Testis (tissue), 3 donors: ENCODE data around the gene ERF. TPM values are rescaled to one million over a fixed set of nuclear protein-coding genes. Genes with fewer than 3 reads are reported as not detected.

Source experiments
- DNase-seq: peaks from one replicate; pipeline ENCODE4 v3.0.0-alpha.2; 2019
- H3K27ac ChIP-seq, 2 donors: fragments of 200-600 bp; sonication (generic); one replicate each; pipeline ENCODE4 v1.5.1; 2019
- H3K27me3 ChIP-seq: fragments of 200-600 bp; sonication (generic); one replicate; pipeline ENCODE4 v1.5.1; 2019
- H3K36me3 ChIP-seq: fragments of 200-600 bp; sonication (generic); one replicate; pipeline ENCODE4 v1.5.1; 2017; ENCODE audit warnings: low read depth; ENCODE audit errors: missing control alignments
- H3K4me1 ChIP-seq: fragments of 200-600 bp; sonication (generic); one replicate; pipeline ENCODE4 v1.5.1; 2019
- H3K4me3 ChIP-seq, 2 donors: fragments of 200-600 bp; sonication (generic); one replicate each; pipeline ENCODE4 v1.5.1; 2017 to 2019
- H3K9me3 ChIP-seq: fragments of 200-600 bp; sonication (generic); one replicate; pipeline ENCODE4 v1.5.1; 2017
- POLR2A ChIP-seq: fragments of 450-650 bp; IDR thresholded peaks from one replicate; pipeline ENCODE4 v1.6.1; 2017; ENCODE audit warnings: antibody characterized with exemption, mild to moderate bottlenecking, moderate library complexity
- WGBS, 2 donors: methylation state at CpG; one replicate each; pipeline ENCODE4 v1.1.5; 2018; 5-methylcytosine and 5-hydroxymethylcytosine counted together
- intact Hi-C: fragments of 100-400 bp; cut with DNase I; formaldehyde crosslinking; loops from one replicate; pipeline ENCODE4 v1.15.1; 2023; ENCODE audit warnings: low total_unique reads
- polyA plus RNA-seq: library from polyadenylated mRNA; stranded (reverse); fragments of 350-450 nt; fragmentation: Illumina TruSeq; extraction: RNeasy Lipid Tissue Mini Kit (QIAGEN cat#74804); gene quantifications from one replicate; pipeline ENCODE4 v1.2.3, GENCODE V29; 2014; ENCODE audit warnings: low read depth, low replicate concordance; ENCODE audit not compliant: insufficient read depth
- total RNA-seq, 2 donors: library from RNA; depleted of rRNA; stranded (reverse); fragments of >200 nt; gene quantifications; one replicate each; pipeline ENCODE4 v1.2.3, GENCODE V29; 2016
- TF ChIP-seq, protein P1 (sequence below), 3 experiments: fragments of 450-650 bp in 2 of 3; fragments of 200-600 bp in 1 of 3; sonication (generic) in 1 of 3; IDR thresholded peaks; one replicate each; pipeline ENCODE4 v1.5.1; 2016 to 2019; ENCODE audit warnings: antibody characterized with exemption in 3 of 3, mild to moderate bottlenecking in 2 of 3, moderate library complexity in 1 of 3

The ERF gene
- total and polyA plus RNA-seq, 3 donors from 2014 or later: 59.6 to 120 (median 85.4) TPM

DNA sequence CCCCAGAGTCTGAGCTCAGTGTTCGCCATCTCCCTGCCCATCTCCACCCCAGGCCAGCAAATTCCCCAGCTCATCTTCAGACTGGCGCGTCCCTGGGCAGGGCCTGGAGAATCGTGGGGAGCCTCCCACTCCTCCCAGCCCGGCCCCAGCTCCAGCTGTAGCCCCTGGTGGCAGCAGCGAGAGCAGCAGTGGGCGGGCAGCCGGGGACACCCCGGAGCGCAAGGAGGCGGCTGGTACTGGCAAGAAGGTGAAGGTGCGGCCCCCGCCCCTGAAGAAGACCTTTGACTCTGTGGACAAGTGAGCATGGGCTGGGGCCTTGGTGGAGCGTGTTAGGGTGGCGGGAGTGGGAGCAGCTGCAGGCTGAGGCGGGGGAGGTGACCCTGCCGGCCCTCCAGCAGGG is 38.6 kb upstream of the ERF start:
- no peaks in the 10 kb centered on the region for H3K27me3 ChIP-seq
- H3K36me3 ChIP-seq: no peaks in the 10 kb centered on the region
- TF ChIP-seq, protein P1, sequence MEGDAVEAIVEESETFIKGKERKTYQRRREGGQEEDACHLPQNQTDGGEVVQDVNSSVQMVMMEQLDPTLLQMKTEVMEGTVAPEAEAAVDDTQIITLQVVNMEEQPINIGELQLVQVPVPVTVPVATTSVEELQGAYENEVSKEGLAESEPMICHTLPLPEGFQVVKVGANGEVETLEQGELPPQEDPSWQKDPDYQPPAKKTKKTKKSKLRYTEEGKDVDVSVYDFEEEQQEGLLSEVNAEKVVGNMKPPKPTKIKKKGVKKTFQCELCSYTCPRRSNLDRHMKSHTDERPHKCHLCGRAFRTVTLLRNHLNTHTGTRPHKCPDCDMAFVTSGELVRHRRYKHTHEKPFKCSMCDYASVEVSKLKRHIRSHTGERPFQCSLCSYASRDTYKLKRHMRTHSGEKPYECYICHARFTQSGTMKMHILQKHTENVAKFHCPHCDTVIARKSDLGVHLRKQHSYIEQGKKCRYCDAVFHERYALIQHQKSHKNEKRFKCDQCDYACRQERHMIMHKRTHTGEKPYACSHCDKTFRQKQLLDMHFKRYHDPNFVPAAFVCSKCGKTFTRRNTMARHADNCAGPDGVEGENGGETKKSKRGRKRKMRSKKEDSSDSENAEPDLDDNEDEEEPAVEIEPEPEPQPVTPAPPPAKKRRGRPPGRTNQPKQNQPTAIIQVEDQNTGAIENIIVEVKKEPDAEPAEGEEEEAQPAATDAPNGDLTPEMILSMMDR (IDR thresholded peaks at IDR 0.05): no peak
- no peak for TF ChIP-seq POLR2A
- no peaks in the 10 kb centered on the region for H3K4me1 ChIP-seq
- H3K9me3 ChIP-seq: no peaks in the 10 kb centered on the region
- no peak for DNase-seq
- no peak overlapping the region for H3K4me3 ChIP-seq
- 76 to 89% methylated on average over 13 to 17 of the region's 17 CpGs for WGBS, 2 donors
- no peak overlapping the region for H3K27ac ChIP-seq
- intact Hi-C loops: loop anchor here (5.0 kb wide), 1 partner anchor 46 kb away; no protein-coding TSS in a partner anchor

DNA sequence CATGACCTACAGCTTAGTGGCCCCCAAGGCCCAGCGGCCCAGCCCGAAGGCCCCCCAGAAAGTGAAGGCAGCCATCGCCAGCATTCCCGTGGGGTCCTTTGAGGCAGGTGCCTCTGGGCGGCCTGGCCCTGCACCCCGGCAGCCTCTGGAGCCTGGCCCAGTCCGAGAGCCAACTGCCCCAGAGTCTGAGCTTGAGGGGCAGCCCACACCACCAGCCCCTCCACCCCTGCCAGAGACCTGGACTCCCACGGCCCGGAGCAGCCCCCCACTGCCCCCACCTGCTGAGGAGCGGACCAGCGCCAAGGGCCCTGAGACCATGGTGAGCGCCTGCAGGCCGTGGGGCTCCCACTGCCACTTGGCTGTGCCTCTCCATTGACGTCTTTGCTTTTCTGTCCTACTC is 38.0 kb upstream of the ERF start:
- H3K4me1 ChIP-seq: no peaks in the 10 kb centered on the region
- H3K27me3 ChIP-seq: no peaks in the 10 kb centered on the region
- H3K27ac ChIP-seq: no peak overlapping the region
- TF ChIP-seq, protein P1 (IDR thresholded peaks at IDR 0.05): no peak
- TF ChIP-seq POLR2A: no peak
- DNase-seq: no peak
- intact Hi-C loops: loop anchor here (5.0 kb wide), 1 partner anchor 46 kb away; no protein-coding TSS in a partner anchor
- H3K9me3 ChIP-seq: no peaks in the 10 kb centered on the region
- WGBS, 2 donors: 80 to 86% methylated on average over 7 to 13 of the region's 14 CpGs
- H3K36me3 ChIP-seq: no peaks in the 10 kb centered on the region
- no peak overlapping the region for H3K4me3 ChIP-seq

GRCh38 chr19:42292042-42292960 is 37.4 kb upstream of the ERF start:
- no peaks in the 10 kb centered on the region for H3K36me3 ChIP-seq
- no peak overlapping the region for H3K4me3 ChIP-seq
- WGBS, 2 donors: 88 to 92% methylated on average over 9 to 27 of the region's 27 CpGs
- no peaks in the 10 kb centered on the region for H3K27me3 ChIP-seq
- TF ChIP-seq, protein P1 (IDR thresholded peaks at IDR 0.05): no peak
- TF ChIP-seq POLR2A: no peak
- intact Hi-C loops: loop anchor here (5.0 kb wide), 1 partner anchor 45 kb away; no protein-coding TSS in a partner anchor
- no peak for DNase-seq
- no peak overlapping the region for H3K27ac ChIP-seq
- H3K9me3 ChIP-seq: no peaks in the 10 kb centered on the region
- no peaks in the 10 kb centered on the region for H3K4me1 ChIP-seq

DNA sequence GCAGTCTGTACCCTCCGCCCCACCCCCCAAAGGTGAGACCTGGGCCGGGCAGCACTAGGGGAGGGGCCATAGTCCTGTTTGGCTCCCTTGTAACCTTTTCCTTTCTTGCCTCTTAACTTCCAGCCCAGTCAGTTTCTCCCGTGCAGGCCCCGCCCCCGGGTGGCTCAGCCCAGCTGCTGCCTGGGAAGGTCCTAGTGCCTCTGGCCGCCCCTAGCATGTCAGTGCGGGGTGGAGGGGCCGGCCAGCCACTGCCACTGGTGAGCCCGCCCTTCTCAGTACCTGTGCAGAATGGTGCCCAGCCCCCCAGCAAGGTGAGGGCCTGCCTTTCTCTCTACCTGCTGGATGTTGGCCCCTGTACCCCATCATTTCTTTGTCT is 36.5 kb upstream of the ERF start:
- TF ChIP-seq, protein P1 (IDR thresholded peaks at IDR 0.05): no peak
- TF ChIP-seq POLR2A: no peak
- WGBS, 2 donors: 62 to 78% methylated on average over 9 of the region's 9 CpGs
- Histone ChIP-seq H3K27me3 (no peaks in the 10 kb centered on the region), H3K4me3 (no peak overlapping the region), H3K9me3 (no peaks in the 10 kb centered on the region), H3K27ac (no peak overlapping the region), H3K36me3 (no peaks in the 10 kb centered on the region), H3K4me1 (peaks cover 6% of the 10 kb centered on the region)
- DNase-seq: no peak
- intact Hi-C loops: loop anchor here (5.0 kb wide), 1 partner anchor 44 kb away; no protein-coding TSS in a partner anchor
